ENCODE results near the gene ATAD3B. TPM values are rescaled to one million over a fixed set of nuclear protein-coding genes. Genes with fewer than 3 reads are reported as not detected.
"Not testable (repeated sequence)": the region's sequence is repeated elsewhere in the genome, so short reads cannot be mapped to it uniquely, and the experiment has no call there.

The ATAD3B gene
- polyA plus RNA-seq, 3 donors: 2.3 to 23.3 (median 2.3) TPM

DNA sequence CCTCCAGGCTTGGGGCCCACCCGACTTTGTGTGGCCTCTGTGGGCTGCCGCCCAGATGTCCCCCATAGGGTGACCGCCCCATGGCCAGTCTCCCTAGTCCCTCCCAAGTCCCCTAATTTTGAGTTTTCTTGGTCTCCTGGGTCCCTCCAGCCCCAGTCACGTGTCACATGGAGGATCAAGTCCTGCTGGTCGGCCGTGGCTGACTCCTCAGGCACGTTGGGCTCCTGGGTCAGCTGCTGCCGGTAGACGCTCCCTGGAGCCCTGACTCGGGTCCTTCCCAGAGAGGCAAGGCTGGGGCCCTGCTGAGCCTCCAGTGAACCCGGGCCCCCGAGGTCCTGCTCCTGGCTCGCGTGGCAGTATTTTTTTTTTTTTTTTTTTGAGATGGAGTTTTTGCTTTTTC lies 11.9 kb upstream of the ATAD3B start:
- 92% methylated on average over 10 of the region's 14 CpGs for WGBS (ENCODE audit: insufficient coverage)
- H2AFZ ChIP-seq (ENCODE audit: insufficient read depth, low read depth, low read length, poor library complexity, severe bottlenecking); H3K4me1 ChIP-seq (ENCODE audit: control insufficient read depth in 1 of 2, insufficient read depth in 2 of 2, low read length in 2 of 2); H3K36me3 ChIP-seq (replicated peaks in 1 of 2; ENCODE audit: control insufficient read depth in 1 of 2, insufficient read depth in 2 of 2, low read length in 2 of 2); H3K4me2 ChIP-seq (replicated peaks; ENCODE audit: extremely low read depth, low read length, poor library complexity, severe bottlenecking); H3K4me3 Mint-ChIP-seq; intact Hi-C loops (cut with micrococcal nuclease); H3K9ac ChIP-seq (ENCODE audit: insufficient read depth, low read length, poor library complexity, severe bottlenecking); H3K79me2 ChIP-seq (ENCODE audit: insufficient read depth, low read length); H3K4me1 Mint-ChIP-seq; H3K4me3 ChIP-seq (replicated peaks in 1 of 3; ENCODE audit: low read depth in 2 of 3, low read length in 3 of 3); H3K27ac Mint-ChIP-seq; H3K27me3 ChIP-seq (ENCODE audit: control insufficient read depth in 2 of 2, insufficient read depth in 2 of 2, low read length in 2 of 2); H4K20me1 ChIP-seq (ENCODE audit: insufficient read depth, low read length); H3K36me3 Mint-ChIP-seq; H3K9me3 Mint-ChIP-seq; H3K9me3 ChIP-seq (replicated peaks in 1 of 2; ENCODE audit: control insufficient read depth in 1 of 2, insufficient read depth in 1 of 2, low read length in 2 of 2); H3K27ac ChIP-seq (ENCODE audit: low read depth in 1 of 2, low read length in 2 of 2); DNase-seq: not testable (repeated sequence)
- H3K27me3 Mint-ChIP-seq (ENCODE audit: low read depth in 3 of 3): peaks cover 6 to 31% (median 14%) of the 10 kb centered on the region in 3 donors

DNA sequence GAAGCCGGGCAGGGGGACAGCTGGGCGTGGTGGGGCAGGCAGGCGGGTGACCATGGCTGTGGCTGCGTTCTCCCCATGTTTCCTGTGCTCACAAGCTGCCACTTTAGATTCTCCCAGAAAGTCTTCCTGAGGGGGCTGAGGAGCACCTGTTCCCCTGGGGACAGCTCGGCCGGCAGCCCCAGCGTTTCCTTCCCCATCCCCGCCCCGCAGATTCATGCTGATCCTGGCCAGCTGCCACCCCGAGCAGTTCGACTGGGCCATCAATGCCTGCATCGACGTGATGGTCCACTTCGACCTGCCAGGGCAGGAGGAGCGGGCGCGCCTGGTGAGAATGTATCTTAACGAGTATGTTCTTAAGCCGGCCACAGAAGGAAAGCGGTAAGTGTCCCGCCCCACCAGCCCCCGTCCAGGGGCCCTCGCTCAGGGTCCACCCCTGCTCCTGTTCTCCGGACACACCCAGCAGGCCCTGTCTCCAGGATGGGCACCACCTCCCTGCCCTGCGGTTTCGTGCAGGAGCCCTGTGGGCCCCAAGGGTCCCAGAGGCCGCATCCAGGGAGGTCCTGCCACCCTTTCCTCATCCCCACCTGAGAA lies 10.9 kb upstream of the ATAD3B start:
- TF ChIP-seq, protein P1, sequence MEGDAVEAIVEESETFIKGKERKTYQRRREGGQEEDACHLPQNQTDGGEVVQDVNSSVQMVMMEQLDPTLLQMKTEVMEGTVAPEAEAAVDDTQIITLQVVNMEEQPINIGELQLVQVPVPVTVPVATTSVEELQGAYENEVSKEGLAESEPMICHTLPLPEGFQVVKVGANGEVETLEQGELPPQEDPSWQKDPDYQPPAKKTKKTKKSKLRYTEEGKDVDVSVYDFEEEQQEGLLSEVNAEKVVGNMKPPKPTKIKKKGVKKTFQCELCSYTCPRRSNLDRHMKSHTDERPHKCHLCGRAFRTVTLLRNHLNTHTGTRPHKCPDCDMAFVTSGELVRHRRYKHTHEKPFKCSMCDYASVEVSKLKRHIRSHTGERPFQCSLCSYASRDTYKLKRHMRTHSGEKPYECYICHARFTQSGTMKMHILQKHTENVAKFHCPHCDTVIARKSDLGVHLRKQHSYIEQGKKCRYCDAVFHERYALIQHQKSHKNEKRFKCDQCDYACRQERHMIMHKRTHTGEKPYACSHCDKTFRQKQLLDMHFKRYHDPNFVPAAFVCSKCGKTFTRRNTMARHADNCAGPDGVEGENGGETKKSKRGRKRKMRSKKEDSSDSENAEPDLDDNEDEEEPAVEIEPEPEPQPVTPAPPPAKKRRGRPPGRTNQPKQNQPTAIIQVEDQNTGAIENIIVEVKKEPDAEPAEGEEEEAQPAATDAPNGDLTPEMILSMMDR (IDR thresholded peaks at IDR 0.05): no peak
- intact Hi-C loops (cut with micrococcal nuclease): no loop called here
- no peak overlapping the region for H3K27ac ChIP-seq (ENCODE audit: low read depth in 1 of 2, low read length in 2 of 2)
- Mint-ChIP-seq H3K4me1 (no peaks in the 10 kb centered on the region), H3K36me3 (no peaks in the 10 kb centered on the region), H3K27me3 (ENCODE audit: low read depth in 3 of 3) (peaks cover 6 to 23% (median 16%) of the 10 kb centered on the region in 3 donors), H3K27ac (peak overlapping the region in 1 of 7 donors; percentile 2), H3K9me3 (peaks cover 0 to 2% (median 0%) of the 10 kb centered on the region in 7 donors), H3K4me3 (peak overlapping the region in 1 of 2 donors; percentile 65)
- H3K79me2 ChIP-seq (ENCODE audit: insufficient read depth, low read length): no peaks in the 10 kb centered on the region
- no peaks in the 10 kb centered on the region for H3K9me3 ChIP-seq (replicated peaks in 1 of 2; ENCODE audit: control insufficient read depth in 1 of 2, insufficient read depth in 1 of 2, low read length in 2 of 2)
- no peaks in the 10 kb centered on the region for H3K4me1 ChIP-seq (ENCODE audit: control insufficient read depth in 1 of 2, insufficient read depth in 2 of 2, low read length in 2 of 2)
- no peak overlapping the region for H3K4me2 ChIP-seq (replicated peaks; ENCODE audit: extremely low read depth, low read length, poor library complexity, severe bottlenecking)
- H3K9ac ChIP-seq (ENCODE audit: insufficient read depth, low read length, poor library complexity, severe bottlenecking): no peak overlapping the region
- WGBS (ENCODE audit: insufficient coverage): 39% methylated on average over 27 of the region's 27 CpGs
- H3K27me3 ChIP-seq (ENCODE audit: control insufficient read depth in 2 of 2, insufficient read depth in 2 of 2, low read length in 2 of 2): peaks cover 0 to 6% of the 10 kb centered on the region in 2 donors
- H2AFZ ChIP-seq (ENCODE audit: insufficient read depth, low read depth, low read length, poor library complexity, severe bottlenecking): no peak overlapping the region
- no peak for DNase-seq
- H3K36me3 ChIP-seq (replicated peaks in 1 of 2; ENCODE audit: control insufficient read depth in 1 of 2, insufficient read depth in 2 of 2, low read length in 2 of 2): no peaks in the 10 kb centered on the region
- H3K4me3 ChIP-seq (replicated peaks in 1 of 3; ENCODE audit: low read depth in 2 of 3, low read length in 3 of 3): no peak overlapping the region
- no peaks in the 10 kb centered on the region for H4K20me1 ChIP-seq (ENCODE audit: insufficient read depth, low read length)

Data from CD14-positive monocyte (primary cell).